ENCODE measurements around the gene PRICKLE3. TPM values are rescaled to one million over a fixed set of nuclear protein-coding genes. Genes with fewer than 3 reads are reported as not detected.
A peak's percentile ranks its signal among the peaks of the same experiment; 100 is the strongest.

Gene PRICKLE3
- polyA plus RNA-seq, 1 donor = 5.7 TPM

DNA sequence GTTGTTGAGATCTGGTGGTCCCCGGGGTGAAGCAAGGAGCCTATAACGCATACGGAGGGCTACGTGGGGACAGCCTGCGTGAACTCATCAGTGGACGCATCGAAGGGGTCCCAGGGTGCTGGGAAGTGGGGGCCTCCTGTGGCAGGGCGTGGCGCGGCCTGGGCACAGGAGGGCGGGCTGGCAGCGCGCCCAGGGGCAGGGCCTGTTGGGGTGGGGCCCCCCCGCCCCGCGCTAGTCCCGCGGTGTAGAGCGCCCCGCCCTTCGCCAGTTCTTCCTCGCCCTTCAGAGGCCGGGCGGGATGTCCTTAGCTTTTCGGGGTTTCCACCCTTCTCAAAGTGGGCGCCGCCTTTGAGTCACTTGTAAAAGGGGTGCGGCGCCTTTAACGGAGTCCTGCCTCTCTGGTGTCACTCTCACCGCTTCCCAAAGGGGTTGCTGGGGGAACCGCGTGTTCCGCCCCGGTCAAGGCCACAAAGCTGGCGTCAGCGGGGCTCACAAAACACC lies 13.8 kb downstream of the PRICKLE3 start:
- no peaks in the 10 kb centered on the region for H3K27me3 ChIP-seq (ENCODE audit: control insufficient read depth, insufficient read depth, low read length)
- H3K4me3 ChIP-seq (ENCODE audit: low read length) = peak overlapping the region; percentile 74
- peak in 1 of 2 donors; percentile 77 for DNase-seq
- H3K9me3 ChIP-seq (ENCODE audit: control insufficient read depth, low read depth, low read length) = no peaks in the 10 kb centered on the region
- H3K4me1 ChIP-seq (ENCODE audit: control insufficient read depth, insufficient read depth, low read length) = peaks cover 9% of the 10 kb centered on the region
- H3K27ac ChIP-seq (ENCODE audit: low read length) = peak overlapping the region; percentile 86
- H3K36me3 ChIP-seq (ENCODE audit: control insufficient read depth, insufficient read depth, low read length) = peaks cover 17% of the 10 kb centered on the region
- no CpG with 5 or more reads among the region's 37 CpGs for WGBS (ENCODE audit: insufficient coverage, low lambda C conversion rate)

DNA sequence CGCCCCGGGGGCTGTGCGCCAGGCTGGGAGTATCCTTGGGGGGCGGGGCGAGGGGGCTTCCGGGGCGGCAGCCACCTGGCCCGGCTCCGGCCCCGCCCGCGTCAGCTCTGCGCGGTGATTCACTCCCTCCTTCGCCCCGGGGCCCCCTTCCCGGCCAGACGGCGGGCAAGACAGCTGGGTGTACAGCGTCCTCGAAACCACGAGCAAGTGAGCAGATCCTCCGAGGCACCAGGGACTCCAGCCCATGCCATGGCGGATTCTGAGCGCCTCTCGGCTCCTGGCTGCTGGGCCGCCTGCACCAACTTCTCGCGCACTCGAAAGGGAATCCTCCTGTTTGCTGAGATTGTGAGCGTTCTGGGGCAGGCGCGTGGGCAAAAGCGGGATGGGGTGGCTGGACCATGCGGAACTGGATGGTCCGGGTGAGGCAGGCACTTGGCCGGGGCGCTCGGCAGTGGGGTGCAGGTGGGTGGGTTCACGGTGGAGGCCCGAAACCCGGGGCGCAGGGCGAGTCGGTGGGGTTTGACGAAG lies 14.4 kb downstream of the PRICKLE3 start, which contains the start of gene PLP2:
TSS of gene PLP2 (plus strand) at position 147 of the 528 bp plus-strand sequence. CDS start at position 250, 103 bp downstream.
- Histone ChIP-seq H3K36me3 (ENCODE audit: control insufficient read depth, insufficient read depth, low read length) (peaks cover 17% of the 10 kb centered on the region), H3K9me3 (ENCODE audit: control insufficient read depth, low read depth, low read length) (no peaks in the 10 kb centered on the region), H3K27ac (ENCODE audit: low read length) (peak within 1 kb of the TSS; percentile 86), H3K4me1 (ENCODE audit: control insufficient read depth, insufficient read depth, low read length) (peaks cover 13% of the 10 kb centered on the region), H3K4me3 (ENCODE audit: low read length) (peak within 1 kb of the TSS; percentile 74), H3K27me3 (ENCODE audit: control insufficient read depth, insufficient read depth, low read length) (no peaks in the 10 kb centered on the region)
- no CpG with 5 or more reads among the region's 46 CpGs for WGBS (ENCODE audit: insufficient coverage, low lambda C conversion rate)
- DNase-seq = peak in 1 of 2 donors; percentile 77

DNA sequence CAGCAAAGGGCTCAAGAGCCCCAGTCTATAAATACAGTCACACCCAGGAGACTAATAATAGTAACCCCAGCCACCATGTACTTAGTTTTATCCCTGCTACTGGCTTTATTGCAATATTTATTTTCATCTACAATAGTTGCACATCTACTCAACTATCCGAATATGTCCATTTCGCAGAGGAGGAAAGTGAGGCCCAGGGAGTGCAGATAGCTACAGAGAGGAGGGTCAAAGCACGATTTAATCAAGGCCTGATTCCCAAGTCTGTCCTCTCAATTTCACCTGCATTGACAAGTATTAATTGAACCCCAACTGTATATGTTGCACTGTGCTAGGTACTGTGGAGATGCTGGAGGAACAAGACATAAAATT lies 18.4 kb downstream of the PRICKLE3 start:
- H3K36me3 ChIP-seq (ENCODE audit: control insufficient read depth, insufficient read depth, low read length) = no peaks in the 10 kb centered on the region
- peaks cover 20% of the 10 kb centered on the region for H3K4me1 ChIP-seq (ENCODE audit: control insufficient read depth, insufficient read depth, low read length)
- no peaks in the 10 kb centered on the region for H3K9me3 ChIP-seq (ENCODE audit: control insufficient read depth, low read depth, low read length)
- peak overlapping the region; percentile 31 for H3K4me3 ChIP-seq (ENCODE audit: low read length)
- no CpG with 5 or more reads among the region's 3 CpGs for WGBS (ENCODE audit: insufficient coverage, low lambda C conversion rate)
- no peaks in the 10 kb centered on the region for H3K27me3 ChIP-seq (ENCODE audit: control insufficient read depth, insufficient read depth, low read length)
- H3K27ac ChIP-seq (ENCODE audit: low read length) = peak overlapping the region; percentile 91
- DNase-seq = no peak

DNA sequence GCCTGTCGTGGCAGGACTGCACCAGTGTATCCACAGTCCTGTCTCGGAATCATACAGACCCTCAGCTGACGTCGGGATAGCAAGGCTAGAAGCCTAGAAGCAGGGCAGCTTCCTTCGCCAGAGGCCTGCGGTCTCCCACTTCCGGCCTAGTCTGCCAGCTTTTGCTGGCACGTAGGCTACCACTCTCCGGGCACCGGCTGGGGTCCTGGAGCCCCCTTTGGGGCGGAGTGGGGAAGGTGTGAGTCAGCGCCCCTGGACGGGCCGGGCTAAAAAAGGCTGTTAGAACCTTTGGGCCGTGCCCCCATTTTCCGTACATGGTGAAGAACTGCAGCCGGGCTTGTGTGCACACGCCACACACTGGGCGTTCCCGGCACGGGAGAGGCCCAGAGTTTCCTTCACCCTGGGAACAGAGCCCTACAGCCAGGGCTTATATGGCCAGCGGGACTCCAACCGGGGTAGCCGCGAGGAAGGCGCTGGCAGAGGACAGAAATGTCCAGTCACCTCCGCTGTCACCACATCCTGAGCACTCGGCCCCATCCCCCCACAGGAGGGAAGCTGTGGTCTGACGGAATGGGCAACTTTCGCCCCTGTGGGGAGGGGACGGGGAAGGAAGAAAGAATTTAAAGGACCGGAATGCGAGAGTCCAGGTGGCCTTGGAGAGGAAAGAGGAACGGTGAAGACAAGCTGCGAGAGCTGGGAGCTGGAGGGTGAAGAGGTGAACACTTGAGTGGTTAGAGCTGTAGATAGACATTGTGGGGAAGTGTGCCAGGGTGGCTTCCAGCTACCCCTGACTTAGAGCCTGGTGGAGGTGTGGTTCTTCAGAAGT lies 19.0 kb downstream of the PRICKLE3 start:
- Histone ChIP-seq H3K27ac (ENCODE audit: low read length) (peak overlapping the region; percentile 91), H3K9me3 (ENCODE audit: control insufficient read depth, low read depth, low read length) (no peaks in the 10 kb centered on the region), H3K4me1 (ENCODE audit: control insufficient read depth, insufficient read depth, low read length) (peaks cover 20% of the 10 kb centered on the region), H3K36me3 (ENCODE audit: control insufficient read depth, insufficient read depth, low read length) (no peaks in the 10 kb centered on the region), H3K4me3 (ENCODE audit: low read length) (peak overlapping the region; percentile 31), H3K27me3 (ENCODE audit: control insufficient read depth, insufficient read depth, low read length) (no peaks in the 10 kb centered on the region)
- 0% methylated on average over 3 of the region's 35 CpGs for WGBS (ENCODE audit: insufficient coverage, low lambda C conversion rate)
- DNase-seq = peak in 1 of 2 donors; percentile 72

DNA sequence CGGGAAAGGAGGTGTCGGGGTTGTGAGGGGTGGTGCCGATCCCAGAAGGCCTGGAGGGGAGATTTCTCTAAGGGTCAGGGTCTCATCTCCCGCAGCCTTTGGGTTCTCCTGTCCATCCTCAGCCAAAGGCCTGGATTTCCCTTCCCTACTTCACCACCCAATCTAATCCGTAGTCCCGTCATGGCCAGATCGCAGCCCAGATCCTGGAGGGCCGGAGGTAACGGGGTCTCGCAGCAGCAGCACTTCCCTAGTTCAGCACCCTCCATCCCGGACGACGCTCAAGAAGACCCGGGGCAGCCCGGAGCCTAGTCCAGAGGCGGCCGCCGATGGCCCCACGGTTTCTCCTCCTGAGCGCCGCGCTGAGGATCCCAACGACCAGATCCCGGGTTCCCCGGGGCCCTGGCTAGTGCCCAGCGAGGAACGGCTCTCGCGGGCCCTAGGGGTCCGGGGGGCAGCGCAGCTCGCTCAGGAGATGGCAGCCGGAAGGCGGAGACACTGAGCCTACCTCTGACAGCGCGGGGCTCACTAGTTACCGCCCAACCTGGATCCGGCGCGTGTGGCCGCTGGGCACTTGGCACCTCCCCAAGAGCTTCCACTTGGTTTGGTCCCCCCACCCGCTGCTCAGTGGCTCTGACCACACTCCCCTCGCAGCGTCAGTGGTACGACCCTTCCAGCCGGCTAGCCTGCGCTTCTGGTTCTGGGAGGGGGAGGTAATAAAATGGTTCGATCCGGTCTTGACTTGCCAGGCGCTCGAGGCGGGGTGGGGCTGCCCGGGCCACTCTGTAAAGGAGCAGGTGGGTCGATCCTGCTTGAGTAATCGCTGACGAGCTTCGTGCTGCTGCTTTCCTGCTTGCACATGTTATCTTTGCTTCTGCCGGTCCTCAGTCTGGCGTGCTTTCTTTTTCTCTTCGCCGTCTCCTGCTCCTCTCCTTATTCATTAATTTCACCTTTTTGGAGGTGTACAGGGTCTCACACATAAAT lies 20.0 kb downstream of the PRICKLE3 start:
- Histone ChIP-seq H3K27me3 (ENCODE audit: control insufficient read depth, insufficient read depth, low read length) (no peaks in the 10 kb centered on the region), H3K9me3 (ENCODE audit: control insufficient read depth, low read depth, low read length) (no peaks in the 10 kb centered on the region), H3K27ac (ENCODE audit: low read length) (peak overlapping the region; percentile 91), H3K4me3 (ENCODE audit: low read length) (peak overlapping the region; percentile 31), H3K4me1 (ENCODE audit: control insufficient read depth, insufficient read depth, low read length) (peaks cover 20% of the 10 kb centered on the region), H3K36me3 (ENCODE audit: control insufficient read depth, insufficient read depth, low read length) (no peaks in the 10 kb centered on the region)
- no CpG with 5 or more reads among the region's 61 CpGs for WGBS (ENCODE audit: insufficient coverage, low lambda C conversion rate)
- peak; percentile 86 to 94 for DNase-seq

DNA sequence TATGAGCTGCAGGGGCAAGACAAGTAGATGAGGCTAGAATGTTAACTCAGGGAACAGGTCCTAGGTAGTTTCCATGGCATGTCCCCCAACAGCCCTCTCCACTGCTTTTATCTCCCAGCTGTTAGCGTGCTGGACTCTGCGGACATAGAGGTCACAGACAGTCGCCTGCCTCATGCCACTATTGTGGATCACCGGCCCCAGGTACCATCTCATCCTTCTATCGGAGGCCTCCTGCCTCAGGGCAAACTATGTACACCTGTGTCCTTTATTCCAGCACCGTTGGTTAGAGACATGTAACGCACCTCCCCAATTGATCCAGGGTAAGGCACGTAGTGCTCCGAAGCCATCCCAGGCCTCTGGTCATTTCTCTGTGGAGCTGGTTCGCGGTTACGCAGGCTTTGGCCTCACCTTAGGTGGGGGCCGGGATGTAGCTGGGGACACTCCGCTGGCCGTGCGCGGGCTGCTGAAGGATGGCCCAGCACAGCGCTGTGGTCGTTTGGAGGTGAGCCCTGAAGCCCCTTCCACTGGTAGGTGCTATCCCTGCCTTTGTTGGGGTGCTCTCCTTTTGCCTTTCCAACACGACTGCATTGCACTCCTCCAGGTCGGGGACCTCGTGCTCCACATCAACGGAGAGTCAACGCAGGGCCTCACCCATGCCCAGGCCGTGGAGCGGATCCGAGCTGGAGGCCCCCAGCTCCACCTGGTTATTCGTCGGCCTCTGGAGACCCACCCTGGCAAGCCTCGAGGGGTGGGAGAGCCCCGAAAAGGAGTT lies 21.4 kb downstream of the PRICKLE3 start:
- Histone ChIP-seq H3K4me3 (ENCODE audit: low read length) (no peak overlapping the region), H3K36me3 (ENCODE audit: control insufficient read depth, insufficient read depth, low read length) (no peaks in the 10 kb centered on the region), H3K4me1 (ENCODE audit: control insufficient read depth, insufficient read depth, low read length) (peaks cover 20% of the 10 kb centered on the region), H3K9me3 (ENCODE audit: control insufficient read depth, low read depth, low read length) (no peaks in the 10 kb centered on the region), H3K27ac (ENCODE audit: low read length) (peak overlapping the region; percentile 90), H3K27me3 (ENCODE audit: control insufficient read depth, insufficient read depth, low read length) (no peaks in the 10 kb centered on the region)
- WGBS (ENCODE audit: insufficient coverage, low lambda C conversion rate) = no CpG with 5 or more reads among the region's 31 CpGs
- no peak for DNase-seq

DNA sequence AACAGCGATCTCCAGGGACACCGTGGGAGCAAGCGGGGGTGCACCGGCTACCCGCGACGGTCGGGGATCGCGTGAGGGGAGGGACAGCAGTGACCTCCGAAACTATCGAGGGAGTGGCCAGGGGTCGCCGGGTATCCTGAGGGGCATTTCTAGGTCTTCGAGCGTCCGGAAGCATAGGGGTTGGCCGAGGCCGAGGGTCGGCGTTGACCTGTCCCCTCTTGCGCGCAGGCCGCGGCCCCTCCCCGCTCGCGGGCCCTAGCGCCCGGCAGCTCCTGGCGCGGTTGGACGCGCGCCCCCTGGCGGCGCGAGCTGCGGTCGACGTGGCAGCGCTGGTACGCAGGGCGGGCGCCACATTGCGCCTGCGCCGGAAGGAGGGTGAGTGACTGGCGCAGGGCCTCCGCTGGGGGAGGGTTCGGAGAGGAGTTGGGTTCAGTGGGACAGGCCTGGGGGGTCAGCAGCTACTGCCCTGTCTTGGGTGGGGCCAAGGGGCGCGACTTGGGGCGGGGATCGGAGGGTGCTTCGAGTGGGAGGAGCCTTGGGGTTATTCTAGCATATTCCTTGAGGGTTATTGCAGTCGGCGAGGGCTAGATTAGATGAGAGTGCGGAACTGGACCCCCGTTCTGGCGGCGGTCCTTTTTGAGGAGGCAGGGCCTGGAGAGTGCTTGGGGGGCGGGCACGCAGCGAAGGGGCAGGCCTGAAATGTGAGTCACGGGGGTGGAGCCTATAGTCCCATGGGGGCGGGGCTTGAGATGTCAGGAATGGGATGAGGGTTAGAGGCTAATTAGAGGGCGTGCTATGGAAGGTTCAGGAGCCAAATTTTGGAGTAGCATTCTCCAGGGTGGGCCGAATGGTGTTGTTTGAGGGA lies 22.4 kb downstream of the PRICKLE3 start:
- no peaks in the 10 kb centered on the region for H3K9me3 ChIP-seq (ENCODE audit: control insufficient read depth, low read depth, low read length)
- peak; percentile 88 to 90 for DNase-seq
- H3K4me3 ChIP-seq (ENCODE audit: low read length) = peak overlapping the region; percentile 49
- WGBS (ENCODE audit: insufficient coverage, low lambda C conversion rate) = no CpG with 5 or more reads among the region's 69 CpGs
- peak overlapping the region; percentile 90 for H3K27ac ChIP-seq (ENCODE audit: low read length)
- peaks cover 20% of the 10 kb centered on the region for H3K4me1 ChIP-seq (ENCODE audit: control insufficient read depth, insufficient read depth, low read length)
- H3K36me3 ChIP-seq (ENCODE audit: control insufficient read depth, insufficient read depth, low read length) = no peaks in the 10 kb centered on the region
- no peaks in the 10 kb centered on the region for H3K27me3 ChIP-seq (ENCODE audit: control insufficient read depth, insufficient read depth, low read length)

DNA sequence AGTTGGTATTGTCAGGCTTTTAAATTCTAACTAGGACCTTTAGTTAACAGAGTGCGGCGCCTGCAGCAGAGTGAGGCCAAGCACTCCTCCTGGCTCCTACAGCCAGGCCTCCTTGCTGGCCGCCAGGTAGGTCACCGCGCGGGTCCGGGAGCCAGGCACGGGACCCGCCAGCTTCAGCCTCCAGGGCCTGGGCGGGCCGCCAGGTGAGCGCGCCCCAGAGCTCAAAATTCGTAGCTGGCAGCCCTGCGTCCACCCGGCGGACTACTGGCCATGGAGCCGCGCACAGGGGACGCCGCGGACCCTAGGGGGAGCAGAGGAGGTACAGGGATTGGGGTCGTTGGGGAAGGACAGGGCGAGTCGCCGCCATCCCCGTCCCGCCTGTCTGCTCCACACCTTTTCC lies 23.6 kb downstream of the PRICKLE3 start, which contains the start of gene MAGIX:
TSS of gene MAGIX (plus strand) at position 139 of the 400 bp plus-strand sequence. CDS start at position 271, 132 bp downstream.
- no peaks in the 10 kb centered on the region for H3K36me3 ChIP-seq (ENCODE audit: control insufficient read depth, insufficient read depth, low read length)
- no peaks in the 10 kb centered on the region for H3K27me3 ChIP-seq (ENCODE audit: control insufficient read depth, insufficient read depth, low read length)
- H3K4me3 ChIP-seq (ENCODE audit: low read length) = peak within 1 kb of the TSS; percentile 49
- no peaks in the 10 kb centered on the region for H3K9me3 ChIP-seq (ENCODE audit: control insufficient read depth, low read depth, low read length)
- no peak for DNase-seq
- H3K4me1 ChIP-seq (ENCODE audit: control insufficient read depth, insufficient read depth, low read length) = peaks cover 18% of the 10 kb centered on the region
- WGBS (ENCODE audit: insufficient coverage, low lambda C conversion rate) = no CpG with 5 or more reads among the region's 28 CpGs
- peak within 1 kb of the TSS; percentile 69 for H3K27ac ChIP-seq (ENCODE audit: low read length)

DNA sequence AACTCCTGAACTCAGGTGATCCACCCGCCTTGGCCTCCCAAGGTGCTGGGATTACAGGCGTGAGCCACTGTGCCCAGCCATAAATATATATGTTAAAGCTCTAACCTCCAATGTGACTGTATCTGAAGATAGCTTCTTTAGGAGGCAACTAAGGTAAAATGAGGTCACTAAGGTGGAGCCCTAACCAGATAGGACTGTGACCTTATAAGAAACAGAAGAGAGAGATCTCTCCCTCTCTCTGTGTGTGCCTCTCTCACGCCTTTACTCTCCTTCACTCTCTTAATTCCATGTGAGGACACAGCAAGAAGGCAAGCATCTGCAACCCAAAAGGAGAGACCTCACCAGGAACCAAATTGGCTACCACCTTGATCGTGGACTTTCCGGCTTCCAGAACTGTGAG lies 24.5 kb downstream of the PRICKLE3 start:
- no peaks in the 10 kb centered on the region for H3K9me3 ChIP-seq (ENCODE audit: control insufficient read depth, low read depth, low read length)
- no peak for DNase-seq

More for the DNA sequence above, 24.5 kb downstream of the PRICKLE3 start:
- H3K36me3 ChIP-seq (ENCODE audit: control insufficient read depth, insufficient read depth, low read length) = no peaks in the 10 kb centered on the region
- no peak overlapping the region for H3K4me3 ChIP-seq (ENCODE audit: low read length)
- no peaks in the 10 kb centered on the region for H3K27me3 ChIP-seq (ENCODE audit: control insufficient read depth, insufficient read depth, low read length)
- no peak overlapping the region for H3K27ac ChIP-seq (ENCODE audit: low read length)
- H3K4me1 ChIP-seq (ENCODE audit: control insufficient read depth, insufficient read depth, low read length) = peaks cover 9% of the 10 kb centered on the region
- whole genome bisulfite sequencing (ENCODE audit: insufficient coverage, low lambda C conversion rate) = no CpG with 5 or more reads among the region's 5 CpGs

All from large intestine (tissue), 3 donors.